Measurements from ENCODE around the gene TSC22D2.
A peak's percentile ranks its signal among the peaks of the same experiment; 100 is the strongest.

TSC22D2 gene

DNA sequence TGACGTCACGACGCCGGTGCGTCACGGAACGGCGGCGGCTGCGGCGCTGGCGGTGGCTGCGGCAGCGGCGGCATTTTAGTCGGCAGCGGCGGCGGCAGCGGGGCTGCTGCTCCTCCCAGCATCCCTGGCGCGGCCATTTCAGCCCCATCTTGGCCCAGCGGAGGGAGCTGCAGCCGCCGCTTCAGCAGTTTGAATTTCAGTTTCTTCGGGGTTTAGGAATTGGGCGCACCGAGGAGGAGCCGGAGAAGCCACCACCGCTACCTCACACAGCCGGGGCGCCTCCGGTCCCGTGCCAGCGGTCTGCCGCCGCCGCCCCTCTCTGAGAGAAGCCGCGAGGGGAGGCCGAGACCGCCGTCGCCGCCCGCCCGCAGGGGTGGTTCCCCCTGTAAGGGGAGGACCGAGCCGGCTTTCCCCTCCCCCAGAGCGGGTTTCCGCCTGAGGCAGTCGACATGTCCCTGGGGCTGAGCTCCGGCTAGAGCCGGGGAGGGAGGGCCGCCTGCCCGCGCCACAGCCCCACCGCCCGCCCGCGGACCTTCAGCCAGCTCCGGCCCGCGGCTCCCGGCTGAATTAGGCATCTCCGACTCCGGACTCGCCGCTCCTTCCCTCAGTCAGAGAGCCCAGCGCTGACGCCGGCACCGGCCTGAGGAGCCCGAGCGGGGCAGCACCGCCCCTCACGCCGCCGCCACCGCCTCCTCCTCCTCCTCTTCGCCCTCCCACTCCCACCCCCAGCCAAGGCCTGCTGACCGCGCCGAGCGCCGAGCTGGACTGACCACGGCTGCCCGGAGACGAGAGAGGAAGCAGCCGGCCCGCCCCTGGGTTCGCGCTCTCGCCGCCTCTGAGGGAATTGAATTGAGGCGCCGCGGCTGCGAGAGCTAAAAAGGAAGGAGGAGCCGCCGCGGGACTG, at the start of gene TSC22D2:
TSC22D2 (plus strand) TSS at position 78 of the 904 bp plus-strand sequence. CDS start 1,053 bp downstream, outside the sequence.
- peak; percentile 93 to 97 (median 95) for DNase-seq (ENCODE audit: low read depth in 3 of 3)

DNA sequence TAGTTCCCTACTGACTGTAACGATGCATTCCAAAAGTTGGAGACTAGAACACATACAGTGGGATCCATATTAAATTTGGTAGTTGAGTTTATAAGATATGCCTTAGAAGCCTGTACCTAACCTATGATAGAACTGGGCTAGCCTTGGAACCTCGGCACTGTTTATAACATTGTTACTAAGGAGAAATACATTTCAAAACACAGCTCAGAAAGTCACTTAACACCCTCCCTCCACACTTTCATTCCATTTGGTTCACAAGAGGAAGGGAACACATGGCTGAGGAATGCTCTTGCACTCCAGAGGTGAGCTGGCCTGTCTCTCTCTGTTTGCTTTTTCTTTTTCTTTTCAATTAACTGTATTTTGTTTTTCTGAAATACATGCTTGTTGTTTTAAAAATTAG, 48.7 kb upstream of the TSC22D2 start:
- no peak for DNase-seq (ENCODE audit: low read depth in 3 of 3)

GRCh38 chr3:150360966-150361365, 47.1 kb upstream of the TSC22D2 start:
- DNase-seq (ENCODE audit: low read depth in 3 of 3), result no peak

DNA sequence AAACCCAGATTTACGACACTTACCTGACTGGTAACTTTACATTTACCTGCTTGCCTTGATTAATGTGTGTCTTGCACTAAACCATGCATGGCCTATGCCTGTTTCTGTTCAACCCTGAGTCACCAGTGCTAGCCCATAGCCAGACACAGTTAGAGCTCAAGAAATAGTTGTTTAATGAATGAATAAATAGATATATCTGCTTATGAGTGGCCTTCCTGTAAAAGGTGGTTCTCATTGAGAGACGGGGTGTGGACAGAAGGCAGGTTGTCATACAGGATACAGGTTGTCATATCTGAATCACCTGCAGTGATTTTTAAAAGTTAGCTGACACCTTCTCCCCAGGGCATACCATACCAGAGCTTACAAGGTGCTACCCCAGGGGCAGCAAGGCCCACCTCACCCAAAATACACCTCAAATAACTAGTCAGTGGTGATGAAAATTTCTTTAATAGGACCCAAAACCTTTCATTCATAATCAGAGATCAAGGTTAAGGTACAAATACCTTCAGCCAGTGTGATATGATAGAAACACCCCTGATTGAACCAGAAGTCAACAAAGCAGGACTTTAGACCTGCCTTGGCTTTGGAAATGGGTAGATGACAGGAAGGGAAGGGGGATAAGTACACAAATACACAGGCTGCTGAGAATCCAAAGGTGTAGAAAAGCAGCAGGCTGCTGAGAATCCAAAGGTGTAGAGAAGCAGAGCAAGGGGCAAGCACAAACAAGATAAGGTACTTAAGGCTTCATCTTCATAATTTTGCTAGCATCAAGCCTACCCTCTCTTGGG, 45.4 kb upstream of the TSC22D2 start:
- DNase-seq (ENCODE audit: low read depth in 3 of 3), result no peak

GRCh38 chr3:150363420-150363819, 44.7 kb upstream of the TSC22D2 start:
- no peak for DNase-seq (ENCODE audit: low read depth in 3 of 3)

DNA sequence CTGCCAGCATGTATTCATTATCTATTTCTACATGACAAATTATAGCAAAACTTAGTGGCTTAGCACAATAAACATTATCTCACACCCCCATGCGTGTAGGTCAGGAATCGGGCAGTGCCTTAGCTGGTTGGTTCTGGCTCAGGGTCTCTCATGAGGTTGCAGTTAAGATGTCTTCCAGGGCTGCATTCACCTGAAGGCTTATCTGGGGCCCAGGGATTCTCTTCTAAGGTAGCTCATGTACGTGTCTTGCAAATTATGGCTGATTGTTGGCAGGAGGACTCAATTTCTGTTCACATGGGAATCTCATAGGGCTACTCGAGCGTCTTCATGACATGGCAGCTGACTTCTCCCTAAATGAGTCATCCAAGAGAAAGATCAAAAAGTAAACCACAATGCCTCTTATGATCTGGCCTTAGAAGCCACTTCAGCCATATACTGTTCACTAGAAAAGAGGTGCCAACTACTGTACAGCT, 42.9 kb upstream of the TSC22D2 start:
- no peak for DNase-seq (ENCODE audit: low read depth in 3 of 3)

- no peak for DNase-seq (ENCODE audit: low read depth in 3 of 3)
Measured at GRCh38 chr3:150367757-150368156, 40.3 kb upstream of the TSC22D2 start.

DNA sequence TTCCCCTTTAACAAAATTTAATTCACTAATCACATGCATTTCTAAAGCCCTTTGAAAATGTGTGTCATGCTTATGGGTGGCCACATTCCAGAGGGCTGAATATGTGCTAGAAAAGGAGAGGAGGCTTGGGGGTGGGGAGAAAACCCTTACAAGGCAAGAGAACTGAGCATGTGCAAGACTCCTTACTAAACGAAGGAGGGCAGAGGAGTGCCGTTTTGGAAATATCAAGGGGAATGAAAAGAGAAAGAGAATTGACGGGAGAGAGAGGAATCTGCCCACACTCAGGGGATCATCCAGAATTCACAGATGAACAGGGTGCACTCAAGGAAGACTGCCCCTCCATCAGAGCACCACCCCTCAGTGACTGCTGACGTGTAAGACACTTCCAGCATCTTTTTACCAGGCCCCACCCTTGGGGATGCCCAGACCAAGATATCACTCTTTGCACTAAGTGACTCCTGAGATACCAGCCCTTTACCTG, 37.9 kb upstream of the TSC22D2 start:
- DNase-seq (ENCODE audit: low read depth in 3 of 3), result no peak

GRCh38 chr3:150370999-150371398, 37.1 kb upstream of the TSC22D2 start:
- no peak for DNase-seq (ENCODE audit: low read depth in 3 of 3)

DNA sequence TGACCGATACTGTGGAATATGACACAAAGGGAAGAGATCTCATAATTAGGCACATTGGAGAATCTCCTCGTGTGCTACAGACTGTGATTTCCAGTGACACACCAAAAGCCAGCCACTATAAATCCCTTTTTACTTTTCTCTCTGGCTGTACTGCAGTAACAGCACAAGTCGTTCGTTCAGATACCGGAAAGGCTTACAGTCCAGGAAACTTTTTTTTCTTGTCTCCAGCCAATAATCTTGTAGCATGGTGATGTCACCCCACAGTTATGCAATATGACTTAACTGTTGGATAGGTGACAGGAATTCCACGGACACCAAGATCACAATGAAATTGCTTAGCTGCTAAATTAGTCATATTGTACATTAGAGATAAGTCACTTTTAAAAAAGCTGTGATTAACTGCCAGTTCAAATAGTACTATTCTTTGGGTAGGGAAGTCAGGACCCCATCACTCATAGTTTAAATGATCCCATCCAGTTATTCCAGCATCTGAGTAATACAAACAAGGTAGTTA, 36.3 kb upstream of the TSC22D2 start:
- no peak for DNase-seq (ENCODE audit: low read depth in 3 of 3)

DNA sequence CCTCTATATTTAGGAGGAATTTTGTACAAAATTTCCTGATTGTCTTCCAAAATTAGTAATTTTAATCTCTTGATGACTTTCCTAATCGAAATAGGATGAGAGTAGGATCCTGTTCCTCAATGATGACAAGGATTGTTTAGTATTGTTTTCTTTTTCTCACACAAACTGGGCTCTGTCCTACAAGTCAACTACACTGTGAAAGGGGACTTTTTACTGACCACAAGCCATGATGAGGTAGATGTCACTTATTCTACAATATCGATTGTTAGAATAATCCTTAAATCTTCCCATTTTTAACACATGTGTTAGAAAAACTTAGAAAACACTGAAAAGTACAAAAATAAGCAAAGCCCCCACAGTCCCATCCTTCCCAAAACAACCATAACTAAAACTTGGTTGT, 35.8 kb upstream of the TSC22D2 start:
- no peak for DNase-seq (ENCODE audit: low read depth in 3 of 3)

- no peak for DNase-seq (ENCODE audit: low read depth in 3 of 3)
Measured at GRCh38 chr3:150372722-150373121, 35.4 kb upstream of the TSC22D2 start.

- DNase-seq (ENCODE audit: low read depth in 3 of 3), result no peak
Measured at GRCh38 chr3:150373234-150373875, 34.7 kb upstream of the TSC22D2 start.

DNA sequence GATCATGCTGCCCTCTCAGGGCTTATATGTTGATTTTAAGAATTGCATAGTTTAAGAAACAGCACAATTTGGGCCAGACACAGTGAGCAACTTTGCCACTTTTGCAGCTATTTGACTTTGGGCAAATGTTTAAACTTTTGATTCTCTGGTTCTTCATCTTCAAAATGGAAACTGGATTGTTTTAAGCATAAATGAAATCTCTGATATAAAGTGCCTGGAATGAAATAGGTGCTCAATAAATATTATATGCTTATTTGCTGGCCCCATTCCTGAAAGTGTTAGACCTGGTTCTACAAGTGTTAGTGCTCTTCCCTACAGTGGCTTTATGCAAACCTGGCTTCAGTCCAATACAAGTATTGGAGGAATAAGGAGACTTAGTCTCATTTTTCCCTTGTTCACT, 33.1 kb upstream of the TSC22D2 start:
- DNase-seq (ENCODE audit: low read depth in 3 of 3), result no peak

DNA sequence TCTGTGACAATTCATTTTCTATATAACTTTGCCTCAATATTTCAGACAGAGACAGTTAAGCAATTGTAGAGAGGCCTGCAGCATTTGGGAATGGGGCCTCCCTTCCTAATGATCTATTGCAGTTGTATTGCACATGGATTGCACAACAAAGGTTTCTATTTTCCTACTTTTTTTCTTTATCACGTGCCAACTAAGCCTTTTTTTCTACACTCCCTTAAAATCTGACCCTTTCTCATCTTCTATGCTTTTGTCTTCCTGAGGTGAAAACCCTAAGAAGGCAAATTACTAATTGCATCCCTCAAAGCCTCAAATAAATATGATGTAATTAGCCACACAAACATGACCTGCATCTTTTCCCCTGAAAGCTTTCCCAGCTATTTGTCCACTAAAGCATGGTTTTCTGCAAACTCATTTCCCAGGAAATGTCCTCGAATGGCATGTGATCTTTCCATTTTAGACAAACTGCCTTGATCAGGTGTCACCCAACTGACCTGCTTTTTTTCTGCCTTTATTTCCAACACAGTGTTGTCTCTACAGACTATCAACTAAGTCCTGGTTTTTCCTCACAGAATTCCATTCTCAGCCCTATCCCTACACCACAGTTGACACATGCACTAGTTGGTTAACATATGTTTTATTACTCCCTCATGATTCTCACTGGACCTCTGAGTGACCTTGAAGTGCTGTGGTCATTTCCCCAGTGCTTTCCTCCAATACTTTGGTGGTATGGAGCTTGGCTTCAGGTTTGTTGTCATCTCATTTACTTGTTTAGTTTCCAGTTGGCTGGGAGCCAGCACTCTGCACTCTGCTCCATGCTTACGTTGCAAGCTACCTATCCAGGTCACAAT, 31.9 kb upstream of the TSC22D2 start:
- no peak for DNase-seq (ENCODE audit: low read depth in 3 of 3)

- no peak for DNase-seq (ENCODE audit: low read depth in 3 of 3)
Measured at GRCh38 chr3:150377601-150378300, 30.3 kb upstream of the TSC22D2 start.

- no peak for DNase-seq (ENCODE audit: low read depth in 3 of 3)
Measured at GRCh38 chr3:150378301-150378748, 29.8 kb upstream of the TSC22D2 start.

DNA sequence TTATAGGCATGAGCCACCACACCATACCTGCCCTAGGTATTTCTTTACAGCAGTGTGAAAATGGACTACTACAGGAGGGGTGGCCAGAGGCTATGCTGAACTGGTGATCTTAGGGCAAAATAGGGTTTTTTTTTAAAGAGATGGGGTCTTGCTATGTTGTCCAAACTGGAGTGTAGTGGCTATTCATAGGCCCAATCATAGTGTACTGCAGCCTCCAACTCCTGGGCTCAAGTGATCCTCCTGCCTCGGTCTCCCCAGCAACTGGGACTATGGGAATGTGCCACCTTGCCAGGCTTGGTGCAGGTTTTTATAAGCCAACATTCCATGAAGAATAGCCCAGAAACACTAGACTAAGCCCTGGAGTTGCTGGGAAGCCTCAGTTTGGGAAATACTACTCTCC, 28.6 kb upstream of the TSC22D2 start:
- DNase-seq (ENCODE audit: low read depth in 3 of 3), result no peak

DNA sequence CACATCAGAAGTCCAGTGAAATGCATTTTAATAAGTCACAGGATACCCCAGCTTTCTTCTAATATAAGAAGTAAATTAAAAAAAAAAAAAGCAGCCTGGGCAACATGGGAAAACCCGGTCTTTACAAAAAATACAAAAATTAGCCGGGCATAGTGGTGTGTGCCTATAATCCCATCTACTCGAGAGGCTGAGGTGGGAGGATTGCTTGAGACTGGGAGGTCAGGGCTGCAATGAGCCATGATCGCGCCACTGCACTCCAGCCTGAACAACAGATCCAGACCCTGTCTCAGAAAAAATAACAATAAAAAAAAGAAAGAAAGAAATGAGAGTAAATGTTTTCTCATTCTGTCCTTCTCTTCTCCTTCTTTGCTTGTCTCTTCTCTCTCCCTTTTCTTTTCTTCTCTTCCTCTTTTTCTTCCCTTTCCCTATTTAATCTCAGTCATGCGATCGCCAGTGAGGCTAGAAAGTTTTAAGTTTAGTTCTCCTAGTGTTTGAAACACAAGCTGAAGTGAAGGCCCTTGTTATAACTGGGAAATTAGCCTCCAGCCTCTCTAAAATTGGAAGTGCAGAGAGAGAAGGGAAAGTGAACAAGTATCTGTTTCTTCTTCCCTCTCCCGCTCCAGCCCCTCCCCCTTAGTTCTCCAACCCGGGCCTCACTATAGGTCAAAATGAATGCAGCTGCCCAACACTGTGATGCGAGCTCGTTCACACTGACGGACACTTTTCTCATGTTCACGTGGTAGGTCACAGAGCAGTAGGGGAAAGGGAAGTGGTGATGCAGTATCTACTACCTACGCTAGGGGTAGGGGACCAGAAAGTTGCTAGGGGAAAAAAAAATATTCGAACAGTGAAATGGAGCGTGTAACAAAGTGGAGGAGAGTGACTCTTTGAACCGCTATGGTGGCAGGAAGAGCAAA, 23.5 kb upstream of the TSC22D2 start:
- peak; percentile 6 to 29 (median 10) for DNase-seq (ENCODE audit: low read depth in 3 of 3)

Measured in stimulated activated CD4-positive, alpha-beta T cell treated with anti-CD3 and anti-CD28 coated beads, TNF-alpha, amount 100 ng/mL, for 24 hours (primary cell).